ENCODE results near the gene APOB. TPM values are rescaled to one million over a fixed set of nuclear protein-coding genes. Genes with fewer than 3 reads are reported as not detected.

The APOB gene
- total and polyA plus RNA-seq, 2 of the 13 experiments (the other 11 are each of a cell fraction or from before 2014, with no cell fraction given), result 1,569 to 2,515 TPM

DNA sequence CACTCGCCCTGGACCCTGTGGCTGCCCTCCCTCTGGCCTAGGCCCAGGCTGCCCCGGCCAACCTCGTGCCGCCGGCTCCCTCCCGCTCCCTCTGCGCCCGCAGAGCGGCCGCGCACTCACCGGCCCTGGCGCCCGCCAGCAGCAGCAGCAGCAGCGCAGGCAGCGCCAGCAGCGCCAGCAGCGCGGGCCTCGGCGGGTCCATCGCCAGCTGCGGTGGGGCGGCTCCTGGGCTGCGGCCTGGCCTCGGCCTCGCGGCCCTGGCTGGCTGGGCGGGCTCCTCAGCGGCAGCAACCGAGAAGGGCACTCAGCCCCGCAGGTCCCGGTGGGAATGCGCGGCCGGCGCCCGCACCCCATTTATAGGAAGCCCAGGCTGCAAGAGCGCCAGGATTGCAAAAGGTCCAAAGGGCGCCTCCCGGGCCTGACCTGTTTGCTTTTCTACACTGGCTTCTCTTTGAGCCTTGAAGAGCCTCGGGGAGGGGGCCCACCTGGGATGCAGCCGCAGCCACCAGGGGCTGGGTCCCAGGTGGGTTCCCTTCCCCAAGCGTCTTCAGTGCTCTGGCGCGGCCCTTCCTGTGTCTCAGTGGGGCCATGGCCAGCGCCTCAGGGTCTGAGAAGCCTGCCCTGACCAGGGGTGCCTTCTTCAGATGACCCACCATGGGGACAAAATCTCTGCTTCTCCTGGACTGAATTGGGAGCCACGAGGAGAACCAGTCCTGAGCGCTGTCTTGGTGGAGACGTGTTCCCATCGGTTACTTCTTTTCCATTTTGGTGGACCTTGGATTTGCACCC, at the start of gene APOB (continued):
- TF ChIP-seq, protein P1, sequence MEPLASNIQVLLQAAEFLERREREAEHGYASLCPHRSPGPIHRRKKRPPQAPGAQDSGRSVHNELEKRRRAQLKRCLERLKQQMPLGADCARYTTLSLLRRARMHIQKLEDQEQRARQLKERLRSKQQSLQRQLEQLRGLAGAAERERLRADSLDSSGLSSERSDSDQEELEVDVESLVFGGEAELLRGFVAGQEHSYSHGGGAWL (CRISPR knock-in tag; IDR thresholded peaks at IDR 0.05), result peak; percentile 78
- TF ChIP-seq GFI1 (CRISPR knock-in tag; IDR thresholded peaks at IDR 0.05; ENCODE audit: borderline replicate concordance), result peak; percentile 94
- peak; percentile 86 for TF ChIP-seq ZNF562 (CRISPR knock-in tag; IDR thresholded peaks at IDR 0.05; ENCODE audit: borderline replicate concordance)
- TF ChIP-seq ARNTL (CRISPR knock-in tag; IDR thresholded peaks at IDR 0.05), result peak; percentile 94
- peak; percentile 81; the same call in 1 of the 2 replicates for TF ChIP-seq NFIC (IDR thresholded peaks at IDR 0.05; ENCODE audit: low read length)
- 0 out of 2 replicates have a peak, but pooled peaks have one; percentile 49 for TF ChIP-seq SIN3B (IDR thresholded peaks at IDR 0.05; ENCODE audit: low read length)
- peak; percentile 96 for TF ChIP-seq PHF21A (CRISPR knock-in tag; IDR thresholded peaks at IDR 0.05)
- TF ChIP-seq ZNF24 (IDR thresholded peaks at IDR 0.05), result peak; percentile 49
- peak; percentile 95 for TF ChIP-seq ZNF773 (CRISPR knock-in tag; IDR thresholded peaks at IDR 0.05; ENCODE audit: borderline replicate concordance)
- no peak for TF ChIP-seq PLRG1 (conservative IDR thresholded peaks at IDR 0.05)
- TF ChIP-seq NFE2 (CRISPR knock-in tag; IDR thresholded peaks at IDR 0.05), result no peak
- TF ChIP-seq ZNF816 (CRISPR knock-in tag; IDR thresholded peaks at IDR 0.05; ENCODE audit: borderline replicate concordance), result peak; percentile 70; the same call in 1 of the 2 replicates
- no peak; the same call in 1 of the 2 replicates for TF ChIP-seq ZNF136 (CRISPR knock-in tag; IDR thresholded peaks at IDR 0.05; ENCODE audit: low read depth)
- TF ChIP-seq SP1 (IDR thresholded peaks at IDR 0.05), result no peak
- TF ChIP-seq SP1 (CRISPR knock-in tag; IDR thresholded peaks at IDR 0.05), result peak; percentile 42; the same call in 1 of the 2 replicates
- TF ChIP-seq MIER2 (CRISPR knock-in tag; IDR thresholded peaks at IDR 0.05), result peak; percentile 76
- peak; percentile 84; the same call in 1 of the 2 replicates for TF ChIP-seq KDM3A (CRISPR knock-in tag; IDR thresholded peaks at IDR 0.05; ENCODE audit: low read depth)
- 0 out of 2 replicates have a peak, but pooled peaks have one; percentile 79 for TF ChIP-seq ZBTB8A (CRISPR knock-in tag; IDR thresholded peaks at IDR 0.05; ENCODE audit: borderline replicate concordance, low read depth)
- no peak for TF ChIP-seq NFE2L2 (IDR thresholded peaks at IDR 0.05; ENCODE audit: low read length)
- TF ChIP-seq, protein P2, sequence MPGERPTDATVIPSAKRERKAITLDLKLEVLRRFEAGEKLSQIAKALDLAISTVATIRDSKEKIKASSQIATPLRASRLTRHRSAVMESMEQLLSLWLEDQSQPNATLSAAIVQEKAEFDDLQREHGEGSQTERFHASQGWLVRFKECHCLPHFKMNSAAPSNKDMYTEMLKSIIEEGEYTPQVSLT (CRISPR knock-in tag; IDR thresholded peaks at IDR 0.05; ENCODE audit: borderline replicate concordance, low read depth), result peak; percentile 78
- TF ChIP-seq BRD4 (CRISPR knock-in tag; IDR thresholded peaks at IDR 0.05), result no peak
- TF ChIP-seq, protein P3, sequence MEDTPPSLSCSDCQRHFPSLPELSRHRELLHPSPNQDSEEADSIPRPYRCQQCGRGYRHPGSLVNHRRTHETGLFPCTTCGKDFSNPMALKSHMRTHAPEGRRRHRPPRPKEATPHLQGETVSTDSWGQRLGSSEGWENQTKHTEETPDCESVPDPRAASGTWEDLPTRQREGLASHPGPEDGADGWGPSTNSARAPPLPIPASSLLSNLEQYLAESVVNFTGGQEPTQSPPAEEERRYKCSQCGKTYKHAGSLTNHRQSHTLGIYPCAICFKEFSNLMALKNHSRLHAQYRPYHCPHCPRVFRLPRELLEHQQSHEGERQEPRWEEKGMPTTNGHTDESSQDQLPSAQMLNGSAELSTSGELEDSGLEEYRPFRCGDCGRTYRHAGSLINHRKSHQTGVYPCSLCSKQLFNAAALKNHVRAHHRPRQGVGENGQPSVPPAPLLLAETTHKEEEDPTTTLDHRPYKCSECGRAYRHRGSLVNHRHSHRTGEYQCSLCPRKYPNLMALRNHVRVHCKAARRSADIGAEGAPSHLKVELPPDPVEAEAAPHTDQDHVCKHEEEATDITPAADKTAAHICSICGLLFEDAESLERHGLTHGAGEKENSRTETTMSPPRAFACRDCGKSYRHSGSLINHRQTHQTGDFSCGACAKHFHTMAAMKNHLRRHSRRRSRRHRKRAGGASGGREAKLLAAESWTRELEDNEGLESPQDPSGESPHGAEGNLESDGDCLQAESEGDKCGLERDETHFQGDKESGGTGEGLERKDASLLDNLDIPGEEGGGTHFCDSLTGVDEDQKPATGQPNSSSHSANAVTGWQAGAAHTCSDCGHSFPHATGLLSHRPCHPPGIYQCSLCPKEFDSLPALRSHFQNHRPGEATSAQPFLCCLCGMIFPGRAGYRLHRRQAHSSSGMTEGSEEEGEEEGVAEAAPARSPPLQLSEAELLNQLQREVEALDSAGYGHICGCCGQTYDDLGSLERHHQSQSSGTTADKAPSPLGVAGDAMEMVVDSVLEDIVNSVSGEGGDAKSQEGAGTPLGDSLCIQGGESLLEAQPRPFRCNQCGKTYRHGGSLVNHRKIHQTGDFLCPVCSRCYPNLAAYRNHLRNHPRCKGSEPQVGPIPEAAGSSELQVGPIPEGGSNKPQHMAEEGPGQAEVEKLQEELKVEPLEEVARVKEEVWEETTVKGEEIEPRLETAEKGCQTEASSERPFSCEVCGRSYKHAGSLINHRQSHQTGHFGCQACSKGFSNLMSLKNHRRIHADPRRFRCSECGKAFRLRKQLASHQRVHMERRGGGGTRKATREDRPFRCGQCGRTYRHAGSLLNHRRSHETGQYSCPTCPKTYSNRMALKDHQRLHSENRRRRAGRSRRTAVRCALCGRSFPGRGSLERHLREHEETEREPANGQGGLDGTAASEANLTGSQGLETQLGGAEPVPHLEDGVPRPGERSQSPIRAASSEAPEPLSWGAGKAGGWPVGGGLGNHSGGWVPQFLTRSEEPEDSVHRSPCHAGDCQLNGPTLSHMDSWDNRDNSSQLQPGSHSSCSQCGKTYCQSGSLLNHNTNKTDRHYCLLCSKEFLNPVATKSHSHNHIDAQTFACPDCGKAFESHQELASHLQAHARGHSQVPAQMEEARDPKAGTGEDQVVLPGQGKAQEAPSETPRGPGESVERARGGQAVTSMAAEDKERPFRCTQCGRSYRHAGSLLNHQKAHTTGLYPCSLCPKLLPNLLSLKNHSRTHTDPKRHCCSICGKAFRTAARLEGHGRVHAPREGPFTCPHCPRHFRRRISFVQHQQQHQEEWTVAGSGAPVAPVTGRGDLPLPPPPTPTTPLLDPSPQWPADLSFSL (CRISPR knock-in tag; IDR thresholded peaks at IDR 0.05), result no peak
- TF ChIP-seq IRF2 (CRISPR knock-in tag; IDR thresholded peaks at IDR 0.05), result peak; percentile 86
- no peak; the same call in 1 of the 2 replicates for TF ChIP-seq ZC3H13 (CRISPR knock-in tag; IDR thresholded peaks at IDR 0.05)

All from HepG2 (cell line).